Left kidney (tissue), 2 donors: ENCODE data around the gene TRIM31. TPM values are rescaled to one million over a fixed set of nuclear protein-coding genes. Genes with fewer than 3 reads are reported as not detected.
"Not testable (repeated sequence)": the region's sequence is repeated elsewhere in the genome, so short reads cannot be mapped to it uniquely, and the experiment has no call there.

ENCODE experiments used
- DNase-seq: peaks from one replicate; pipeline ENCODE4 v3.0.0-alpha.2; 2013
- polyA plus RNA-seq: library from polyadenylated mRNA; unstranded; fragments of 120-200 nt; gene quantifications from one replicate; pipeline ENCODE4 v1.2.1, GENCODE V29; 2013; ENCODE audit not compliant: insufficient read length

The TRIM31 gene
- polyA plus RNA-seq, 1 donor: not detected

DNA sequence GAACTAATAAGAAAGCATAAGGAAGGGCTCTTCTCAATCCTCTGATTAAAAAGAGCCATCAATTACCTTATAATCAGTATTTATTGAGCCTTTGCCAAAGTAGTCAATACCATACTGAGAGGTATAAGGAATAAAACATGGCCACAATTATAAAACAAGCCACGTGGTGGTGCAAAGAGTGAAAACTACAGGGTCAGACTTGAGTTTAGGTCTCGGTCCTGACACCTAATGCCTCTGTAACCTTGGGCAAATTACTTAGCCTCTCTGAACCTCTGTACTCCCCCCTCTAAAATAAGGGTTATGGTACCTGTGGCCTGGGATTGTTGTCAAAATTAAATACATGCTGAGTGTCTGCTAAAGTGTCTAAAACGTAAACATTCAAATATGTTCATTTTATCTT is 36.3 kb upstream of the TRIM31 start:
- no peak for DNase-seq

DNA sequence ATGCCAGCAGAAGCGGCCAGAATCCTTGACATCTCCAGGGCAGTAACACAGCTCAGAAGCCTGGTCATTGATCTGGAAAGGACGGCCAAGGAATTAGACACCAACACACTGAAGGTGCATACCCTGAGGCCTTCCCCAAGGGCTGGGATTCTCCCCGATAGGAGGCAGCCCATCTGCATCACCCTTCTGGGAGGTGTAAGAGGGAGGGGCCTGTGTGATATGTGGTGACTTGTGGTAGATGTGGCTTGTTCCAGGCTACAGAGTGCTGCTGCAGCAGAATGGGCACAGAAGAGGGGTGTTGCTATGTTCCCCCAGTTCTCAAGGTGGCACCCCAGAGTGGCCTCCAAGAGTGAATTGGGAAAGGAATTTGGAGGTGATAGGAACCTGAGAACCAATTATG is 34.2 kb upstream of the TRIM31 start:
- no peak for DNase-seq

DNA sequence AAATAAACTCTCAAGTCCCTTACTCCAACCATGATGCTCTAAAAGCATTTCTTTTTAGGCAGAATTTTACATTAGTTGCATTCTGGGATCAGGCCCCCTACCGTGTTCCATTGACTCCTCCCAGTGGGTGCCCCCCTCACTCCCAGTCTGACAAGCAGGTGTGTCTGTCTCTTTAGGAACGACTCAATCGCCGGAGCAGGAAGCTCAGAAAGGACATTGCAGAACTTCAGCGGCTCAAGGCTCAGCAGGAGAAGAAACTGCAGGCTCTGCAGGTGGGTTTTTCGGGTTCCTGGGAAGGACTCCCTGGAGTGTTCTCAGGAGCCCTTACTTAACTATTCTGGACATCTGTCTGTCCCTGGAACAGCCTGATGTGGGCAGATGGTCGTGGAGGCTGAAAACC is 32.9 kb upstream of the TRIM31 start:
- no peak for DNase-seq

DNA sequence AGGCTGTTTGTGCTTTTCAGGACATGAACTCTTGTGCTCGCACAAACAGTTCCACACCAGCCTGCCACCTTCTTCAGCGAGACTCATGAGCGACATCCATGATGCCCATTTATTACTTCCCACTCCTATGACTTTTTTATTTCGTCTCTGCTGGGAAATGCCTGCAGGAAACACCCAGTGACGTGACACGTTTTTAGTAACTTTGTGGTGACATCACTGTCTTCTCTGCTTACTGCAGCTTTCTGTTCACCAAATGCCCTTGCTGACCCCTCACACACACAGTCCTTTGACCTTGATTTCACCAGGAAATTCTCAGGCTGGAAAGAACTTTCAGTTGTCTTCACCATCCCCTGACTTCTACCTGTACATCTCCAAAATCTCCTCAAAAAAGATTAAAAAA is 31.9 kb upstream of the TRIM31 start:
- no peak for DNase-seq

DNA sequence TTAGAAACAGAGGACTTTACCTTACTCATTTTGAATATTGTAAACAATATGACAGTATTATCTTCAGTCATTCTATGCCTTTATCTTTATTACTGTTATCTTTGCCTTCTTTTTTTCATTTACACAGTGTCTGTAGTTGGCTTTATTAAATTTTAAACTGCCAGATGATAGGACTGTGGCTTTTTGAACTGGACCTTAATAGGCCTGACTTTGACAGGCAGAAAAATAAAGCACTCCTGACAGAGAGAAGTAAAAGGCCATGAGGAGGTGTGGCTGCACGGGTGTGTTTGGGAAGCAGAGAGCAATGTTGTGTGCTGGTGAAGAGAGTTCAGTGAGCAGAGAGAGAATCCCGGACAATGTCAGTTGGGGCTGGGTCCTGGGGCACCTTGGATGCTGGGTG is 30.9 kb upstream of the TRIM31 start:
- DNase-seq: no peak

DNA sequence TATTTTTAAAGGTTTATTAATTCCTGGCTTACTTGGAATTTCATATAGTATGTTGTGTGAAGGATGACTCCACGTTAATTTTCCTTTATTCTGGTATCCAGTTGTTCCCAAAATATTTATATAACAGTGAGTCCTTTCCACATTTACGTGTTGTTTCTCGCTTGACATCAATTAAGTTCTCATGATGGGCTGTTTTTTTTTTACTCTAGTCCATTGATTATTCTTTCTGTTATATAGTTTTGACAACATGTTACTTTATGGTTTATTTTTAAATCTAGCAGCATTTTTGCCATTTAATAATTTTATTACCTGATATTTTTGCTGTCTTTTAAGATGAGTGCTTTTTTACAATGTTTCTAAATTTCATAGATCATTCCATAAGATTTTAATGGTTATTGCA is 29.8 kb upstream of the TRIM31 start:
- no peak for DNase-seq

DNA sequence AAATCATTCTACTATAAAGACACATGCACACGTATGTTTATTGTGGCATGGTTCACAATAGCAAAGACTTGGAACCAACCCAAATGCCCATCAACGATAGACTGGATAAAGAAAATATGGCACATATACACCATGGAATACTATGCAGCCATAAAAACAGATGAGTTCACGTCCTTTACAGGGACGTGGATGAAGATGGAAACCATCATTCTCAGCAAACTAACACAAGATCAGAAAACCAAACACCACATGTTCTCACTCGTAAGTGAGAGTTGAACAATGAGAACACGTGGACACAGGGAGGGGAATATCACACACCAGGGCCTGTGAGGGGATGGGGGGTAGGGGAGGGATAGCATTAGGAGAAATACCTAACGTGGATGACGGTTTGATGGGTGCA is 27.4 kb upstream of the TRIM31 start:
- DNase-seq: not testable (repeated sequence)

- DNase-seq: no peak
Measured at GRCh38 chr6:30136570-30137286, 23.8 kb upstream of the TRIM31 start.

GRCh38 chr6:30135757-30136156 is 22.9 kb upstream of the TRIM31 start, which contains the start of gene TRIM40:
TRIM40 (plus strand) TSS chr6:30136140; CDS start chr6:30137037, 897 bp downstream.
- DNase-seq: no peak

- no peak for DNase-seq
Measured at GRCh38 chr6:30135147-30135546, 22.3 kb upstream of the TRIM31 start.

DNA sequence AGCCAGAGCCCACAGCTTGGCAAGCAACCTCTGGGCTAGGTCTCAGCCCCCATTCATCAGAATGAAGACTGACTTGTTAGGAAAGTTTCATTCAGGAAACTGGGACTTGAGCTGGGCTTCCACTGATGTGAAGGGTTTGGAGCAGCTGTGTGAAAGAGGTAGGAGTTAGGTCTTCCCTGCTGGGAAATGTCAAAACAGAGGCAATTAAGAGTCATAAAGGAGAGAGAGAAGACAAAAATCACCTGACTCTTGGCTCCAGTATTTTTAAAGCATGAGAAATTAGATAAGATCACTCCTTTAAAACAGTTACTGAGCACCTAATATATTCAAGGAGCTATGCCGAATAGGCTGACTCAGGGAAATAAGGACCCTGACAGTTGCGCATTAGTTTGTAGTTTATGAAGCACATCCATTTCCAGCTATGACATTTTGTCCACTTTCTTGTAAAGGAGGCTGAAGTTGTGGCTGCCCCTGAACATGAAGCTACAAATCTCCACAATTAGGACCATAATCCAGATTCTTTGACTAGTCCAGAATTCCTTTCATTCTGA is 19.1 kb upstream of the TRIM31 start:
- DNase-seq: no peak

GRCh38 chr6:30130887-30131862 is 18.3 kb upstream of the TRIM31 start:
- DNase-seq: peak; percentile 80

DNA sequence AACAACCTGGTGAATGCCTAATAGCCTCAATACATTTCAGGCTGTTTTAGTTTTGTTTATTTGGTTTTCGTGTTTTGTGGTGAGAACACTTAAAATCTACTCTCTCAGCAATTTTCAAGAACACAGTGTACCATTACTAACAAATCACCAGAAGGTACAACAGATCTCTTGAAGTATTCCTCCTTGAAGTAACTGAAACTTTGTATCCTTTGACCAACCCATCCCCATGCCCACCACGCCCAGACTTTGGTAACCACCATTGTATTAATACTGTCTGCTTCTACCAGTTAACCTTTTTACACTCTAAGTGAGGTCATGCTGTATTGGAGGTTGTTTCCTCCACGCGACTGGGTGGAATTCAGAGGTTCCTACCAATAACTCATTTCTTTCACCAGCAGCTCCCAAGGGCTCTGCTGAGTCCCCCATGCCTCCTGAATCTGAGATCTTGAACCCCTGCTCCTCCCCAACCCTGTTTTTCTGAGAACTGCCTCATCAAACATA is 17.3 kb upstream of the TRIM31 start:
- no peak for DNase-seq

GRCh38 chr6:30129265-30130178 is 16.6 kb upstream of the TRIM31 start:
- DNase-seq: no peak

- DNase-seq: peak; percentile 19
Measured at GRCh38 chr6:30127238-30128093, 14.6 kb upstream of the TRIM31 start.

DNA sequence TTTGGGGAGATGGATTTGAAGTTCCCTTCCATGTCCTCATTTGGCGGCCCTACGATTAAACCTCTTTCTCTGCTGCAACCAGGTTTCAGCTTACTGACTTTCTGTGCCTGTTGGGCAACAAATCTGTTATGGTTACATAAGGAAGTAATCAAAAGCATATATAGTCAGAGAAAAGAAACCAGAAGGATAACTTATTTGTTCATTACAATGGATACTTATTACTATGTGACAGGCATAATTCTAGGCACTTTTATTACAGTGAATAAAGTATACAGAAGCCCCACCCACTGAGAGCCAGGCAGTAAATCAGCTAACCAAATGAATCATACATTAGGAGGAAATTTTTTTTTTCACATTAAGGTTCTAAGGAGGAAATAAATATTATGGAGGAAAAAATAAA is 9.6 kb upstream of the TRIM31 start:
- no peak for DNase-seq

DNA sequence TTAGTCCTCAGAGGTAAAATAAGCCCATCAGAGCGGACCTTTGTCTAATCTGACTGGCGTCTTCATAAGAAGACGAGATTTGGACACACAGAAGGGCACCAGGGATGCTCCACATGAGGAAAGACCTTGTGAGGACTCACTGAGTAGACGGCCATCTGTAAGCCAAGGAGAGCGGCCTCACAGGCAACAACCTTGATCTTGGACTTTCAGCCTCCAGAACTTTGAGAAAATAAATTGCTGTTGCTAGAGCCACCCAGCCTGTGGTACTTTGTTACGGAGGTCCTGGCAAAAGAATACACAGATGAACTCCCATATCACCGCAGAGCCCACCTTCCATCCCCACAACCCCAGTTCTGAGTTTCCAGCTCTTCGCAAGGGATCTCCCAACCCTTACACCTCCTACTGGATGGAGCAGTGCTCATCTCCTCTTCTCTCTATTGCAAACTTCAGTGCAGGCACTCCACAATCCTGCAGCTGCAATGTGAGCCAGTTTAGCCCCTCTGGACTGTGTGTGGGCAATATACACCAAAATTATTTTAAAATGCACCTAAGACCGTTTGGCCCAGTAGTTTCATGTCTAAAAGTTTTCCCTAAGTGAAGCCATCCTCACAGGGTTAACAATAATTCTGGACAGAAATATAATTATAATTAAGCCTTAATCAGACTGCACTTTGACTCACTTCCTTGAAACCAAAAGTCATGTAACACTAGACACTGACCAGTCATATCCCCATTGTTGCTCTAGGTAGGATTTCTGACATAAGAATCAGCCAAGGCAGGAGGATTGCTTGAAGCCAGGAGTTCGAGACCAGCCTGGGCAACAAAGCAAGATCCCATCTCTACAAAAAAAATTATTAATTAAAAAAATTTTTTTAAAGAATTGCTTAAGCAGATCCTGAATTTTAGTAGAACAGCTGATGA is 8.8 kb upstream of the TRIM31 start:
- no peak for DNase-seq

- DNase-seq: not testable (repeated sequence)
Measured at GRCh38 chr6:30118691-30119090, 5.8 kb upstream of the TRIM31 start.

GRCh38 chr6:30116724-30117123 is 3.8 kb upstream of the TRIM31 start:
- DNase-seq: no peak
